ENCODE measurements around the gene CLIC5. TPM values are rescaled to one million over a fixed set of nuclear protein-coding genes. Genes with fewer than 3 reads are reported as not detected.

Gene CLIC5
- polyA plus RNA-seq, 1 donor from 2014 or later: 0.22 TPM

- H2AFZ ChIP-seq (ENCODE audit: low read depth, low read length): no peak overlapping the region
Measured at GRCh38 chr6:45933855-45934254, 81.8 kb downstream of the CLIC5 start.

GRCh38 chr6:45931232-45931631 is 84.4 kb downstream of the CLIC5 start:
- Histone ChIP-seq H2AFZ (ENCODE audit: low read depth, low read length) (no peak overlapping the region), H4K20me1 (ENCODE audit: insufficient read depth) (no peaks in the 10 kb centered on the region), H3K4me3 (ENCODE audit: low read length) (no peak overlapping the region), H3K36me3 (ENCODE audit: insufficient read depth, low read length) (no peaks in the 10 kb centered on the region), H3K4me2 (ENCODE audit: low read length) (no peak overlapping the region), H3K9me3 (ENCODE audit: low read length) (no peaks in the 10 kb centered on the region), H3K27me3 (ENCODE audit: insufficient read depth, low read depth, low read length) (no peaks in the 10 kb centered on the region), H3K79me2 (replicated peaks; ENCODE audit: insufficient read depth, low read length) (no peaks in the 10 kb centered on the region), H3K9me2 (ENCODE audit: insufficient read depth, low read length) (no peaks in the 10 kb centered on the region), H3F3A (ENCODE audit: insufficient read depth, low read length, poor library complexity, severe bottlenecking) (no peaks in the 10 kb centered on the region), H3K9ac (ENCODE audit: low read length) (no peak overlapping the region), H3K27ac (ENCODE audit: low read length) (no peak overlapping the region)
- TF ChIP-seq TAF1 (IDR thresholded peaks at IDR 0.05; ENCODE audit: low read depth): no peak
- TF ChIP-seq SMC3 (conservative IDR thresholded peaks at IDR 0.05; ENCODE audit: poor library complexity): no peak

More at GRCh38 chr6:45933855-45934254, 81.8 kb downstream of the CLIC5 start:
- Histone ChIP-seq H3K79me2 (replicated peaks; ENCODE audit: insufficient read depth, low read length) (no peaks in the 10 kb centered on the region), H3K9me3 (ENCODE audit: low read length) (no peaks in the 10 kb centered on the region), H3K9ac (ENCODE audit: low read length) (no peak overlapping the region), H3K36me3 (ENCODE audit: insufficient read depth, low read length) (no peaks in the 10 kb centered on the region), H3K27me3 (ENCODE audit: insufficient read depth, low read depth, low read length) (no peaks in the 10 kb centered on the region), H4K20me1 (ENCODE audit: insufficient read depth) (no peaks in the 10 kb centered on the region), H3K4me2 (ENCODE audit: low read length) (no peak overlapping the region), H3K9me2 (ENCODE audit: insufficient read depth, low read length) (no peaks in the 10 kb centered on the region), H3K27ac (ENCODE audit: low read length) (no peak overlapping the region), H3K4me3 (ENCODE audit: low read length) (no peak overlapping the region), H3F3A (ENCODE audit: insufficient read depth, low read length, poor library complexity, severe bottlenecking) (no peaks in the 10 kb centered on the region)
- no peak for TF ChIP-seq REST (IDR thresholded peaks at IDR 0.05; ENCODE audit: borderline replicate concordance)
- TF ChIP-seq CTCF (IDR thresholded peaks at IDR 0.05; ENCODE audit: poor library complexity, severe bottlenecking): no peak
- TF ChIP-seq POLR2AphosphoS5 (IDR thresholded peaks at IDR 0.05): no peak
- no peak for TF ChIP-seq SMC3 (conservative IDR thresholded peaks at IDR 0.05; ENCODE audit: poor library complexity)
- no peak for TF ChIP-seq TAF1 (IDR thresholded peaks at IDR 0.05; ENCODE audit: low read depth)

- no peaks in the 10 kb centered on the region for H3K9me2 ChIP-seq (ENCODE audit: insufficient read depth, low read length)
- H2AFZ ChIP-seq (ENCODE audit: low read depth, low read length): no peak overlapping the region
- H3K27me3 ChIP-seq (ENCODE audit: insufficient read depth, low read depth, low read length): no peaks in the 10 kb centered on the region
- H3F3A ChIP-seq (ENCODE audit: insufficient read depth, low read length, poor library complexity, severe bottlenecking): no peaks in the 10 kb centered on the region
- H3K36me3 ChIP-seq (ENCODE audit: insufficient read depth, low read length): no peaks in the 10 kb centered on the region
- no peaks in the 10 kb centered on the region for H3K79me2 ChIP-seq (replicated peaks; ENCODE audit: insufficient read depth, low read length)
- H3K4me3 ChIP-seq (ENCODE audit: low read length): no peak overlapping the region
- TF ChIP-seq CTCF (IDR thresholded peaks at IDR 0.05; ENCODE audit: poor library complexity, severe bottlenecking) (peak; percentile 71), TAF1 (IDR thresholded peaks at IDR 0.05; ENCODE audit: low read depth) (no peak), EP300 (conservative IDR thresholded peaks at IDR 0.05; ENCODE audit: poor library complexity, severe bottlenecking) (no peak), POLR2AphosphoS5 (IDR thresholded peaks at IDR 0.05) (no peak), MXI1 (conservative IDR thresholded peaks at IDR 0.05; ENCODE audit: poor library complexity, severe bottlenecking) (no peak), SMC3 (conservative IDR thresholded peaks at IDR 0.05; ENCODE audit: poor library complexity) (peak; percentile 63), EZH2 (IDR thresholded peaks at IDR 0.05; ENCODE audit: borderline replicate concordance, insufficient read depth, low read length, poor library complexity, severe bottlenecking) (no peak), REST (IDR thresholded peaks at IDR 0.05; ENCODE audit: borderline replicate concordance) (no peak), RAD21 (conservative IDR thresholded peaks at IDR 0.05) (peak; percentile 55)
- H4K20me1 ChIP-seq (ENCODE audit: insufficient read depth): no peaks in the 10 kb centered on the region
- no peak overlapping the region for H3K4me2 ChIP-seq (ENCODE audit: low read length)
- H3K9me3 ChIP-seq (ENCODE audit: low read length): no peaks in the 10 kb centered on the region
- H3K9ac ChIP-seq (ENCODE audit: low read length): no peak overlapping the region
- no peak overlapping the region for H3K27ac ChIP-seq (ENCODE audit: low read length)
Measured at GRCh38 chr6:45930420-45931040, 85.1 kb downstream of the CLIC5 start.
